GM18505 (cell line): ENCODE results near the gene MRC1.
"Not testable (repeated sequence)": the region's sequence is repeated elsewhere in the genome, so short reads cannot be mapped to it uniquely, and the experiment has no call there.

Experiments
- ATAC-seq: cut with Tn5 transposase; IDR thresholded peaks from one replicate; pipeline ENCODE4 v1.9.1; 2021; ENCODE audit not compliant: unreplicated experiment
- POLR2A ChIP-seq: IDR thresholded peaks from 4 replicates; pipeline ENCODE4 v1.6.1; 2011; ENCODE audit warnings: borderline replicate concordance; ENCODE audit not compliant: insufficient read depth, insufficient read length; ENCODE audit errors: extremely low read depth

The MRC1 gene

DNA sequence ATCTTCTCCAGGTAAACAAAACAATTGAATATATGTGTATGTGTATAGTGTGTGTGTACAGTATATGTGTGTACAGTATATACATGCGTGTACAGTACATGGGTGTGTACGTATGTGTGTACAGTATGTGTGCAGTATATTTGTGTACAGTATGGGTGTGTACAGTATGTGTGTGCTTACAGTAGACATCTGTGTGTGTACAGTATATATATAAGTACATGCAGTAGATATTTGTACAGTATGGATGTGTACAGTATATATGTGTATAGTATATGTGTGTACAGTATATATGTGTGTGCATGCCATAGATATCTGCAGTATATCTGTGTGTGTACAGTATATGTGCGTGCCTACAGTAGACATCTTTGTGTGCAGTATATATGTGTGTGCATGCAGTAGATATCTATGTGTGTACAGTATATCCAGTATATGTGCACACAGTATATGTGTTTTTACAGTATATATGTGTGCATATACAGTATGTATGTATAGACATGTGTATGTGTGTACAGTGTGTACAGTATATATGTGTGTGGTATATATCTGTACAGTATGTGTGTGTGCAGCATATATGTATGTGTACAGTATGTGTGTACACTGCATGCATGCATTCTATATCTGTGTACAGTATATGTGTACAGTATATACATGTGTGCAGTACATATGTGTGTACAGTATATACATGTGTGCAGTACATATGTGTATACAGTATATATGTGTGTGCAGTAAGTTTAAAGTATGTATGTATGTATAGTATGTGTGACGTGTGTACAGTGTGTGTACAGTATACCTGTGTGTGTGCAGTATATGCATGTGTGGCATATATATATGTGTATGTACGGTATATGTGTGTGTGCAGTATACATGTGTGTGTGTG lies 105.3 kb downstream of the MRC1 start:
- no peak for TF ChIP-seq POLR2A

DNA sequence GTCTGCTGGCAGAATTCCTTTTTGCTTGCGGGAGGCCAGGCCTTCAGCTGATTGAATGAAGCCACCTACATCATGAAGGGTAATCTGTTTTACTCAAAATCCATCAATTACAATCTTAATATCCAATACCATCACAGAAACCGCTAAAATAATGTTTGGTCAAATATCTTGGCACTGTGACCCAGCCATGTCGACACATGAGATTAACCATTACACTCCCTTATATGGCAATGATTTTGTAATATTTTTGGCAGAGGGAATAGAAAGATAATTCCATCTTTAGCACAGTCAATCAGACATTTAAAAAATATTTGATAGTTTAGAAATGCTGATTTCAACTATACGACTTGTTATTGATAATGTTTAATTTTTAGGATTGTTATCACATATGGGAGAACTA lies 106.0 kb downstream of the MRC1 start:
- TF ChIP-seq POLR2A: no peak
- no peak for ATAC-seq

More for the DNA sequence above, 105.3 kb downstream of the MRC1 start:
- ATAC-seq: no peak

DNA sequence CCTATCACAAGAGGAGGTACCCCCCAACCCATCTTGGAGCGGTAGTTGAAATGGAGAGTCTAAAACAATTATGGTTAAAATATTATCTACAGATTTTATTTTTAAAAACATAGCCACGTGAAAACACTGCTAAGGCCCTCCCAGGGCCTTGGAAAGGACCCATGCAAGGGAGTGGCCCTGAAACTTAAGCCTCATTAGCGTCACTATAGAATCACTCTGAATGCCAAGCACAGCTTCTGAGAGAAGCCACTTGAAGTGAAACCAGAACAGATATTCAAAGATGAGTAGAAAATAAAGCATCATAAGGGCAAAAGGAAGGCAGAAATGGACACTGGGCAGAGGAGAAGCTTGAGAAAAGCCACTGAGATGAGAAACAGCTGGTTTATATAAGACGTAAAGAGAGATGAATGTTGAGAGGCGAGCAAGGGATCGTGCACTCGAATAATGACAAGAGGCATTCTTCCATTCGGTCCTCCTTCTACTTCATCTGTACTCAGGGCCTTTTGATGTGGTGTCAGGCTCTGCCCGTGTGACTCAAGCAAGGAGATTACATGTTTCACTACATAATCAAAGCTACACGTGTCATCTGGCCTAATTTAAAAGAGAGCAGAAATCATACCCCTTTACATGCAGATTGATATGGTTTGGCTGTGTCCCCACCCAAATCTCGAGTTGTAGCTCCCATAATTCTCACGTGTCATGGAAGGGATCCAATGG lies 109.2 kb downstream of the MRC1 start:
- ATAC-seq: no peak
- no peak for TF ChIP-seq POLR2A

DNA sequence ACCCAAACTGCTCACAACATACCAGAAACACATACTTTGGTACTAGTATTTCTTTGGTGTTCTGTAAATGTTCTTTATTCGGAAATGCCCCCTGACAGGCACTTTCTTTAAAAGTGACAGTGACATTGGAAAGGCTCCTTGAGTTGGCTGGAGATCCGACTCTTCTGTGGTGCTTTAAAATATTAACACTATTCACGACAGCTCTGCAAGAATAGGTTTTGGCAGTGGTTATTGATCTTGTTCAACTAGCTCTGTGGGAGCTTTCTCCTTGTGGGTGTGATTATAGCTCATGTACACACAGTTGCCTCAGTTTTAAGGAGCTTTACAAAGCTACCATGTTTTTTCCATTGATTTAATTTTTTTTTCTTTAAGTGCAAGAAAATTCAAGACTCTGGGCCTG lies 112.2 kb downstream of the MRC1 start:
- ATAC-seq: no peak
- no peak for TF ChIP-seq POLR2A

DNA sequence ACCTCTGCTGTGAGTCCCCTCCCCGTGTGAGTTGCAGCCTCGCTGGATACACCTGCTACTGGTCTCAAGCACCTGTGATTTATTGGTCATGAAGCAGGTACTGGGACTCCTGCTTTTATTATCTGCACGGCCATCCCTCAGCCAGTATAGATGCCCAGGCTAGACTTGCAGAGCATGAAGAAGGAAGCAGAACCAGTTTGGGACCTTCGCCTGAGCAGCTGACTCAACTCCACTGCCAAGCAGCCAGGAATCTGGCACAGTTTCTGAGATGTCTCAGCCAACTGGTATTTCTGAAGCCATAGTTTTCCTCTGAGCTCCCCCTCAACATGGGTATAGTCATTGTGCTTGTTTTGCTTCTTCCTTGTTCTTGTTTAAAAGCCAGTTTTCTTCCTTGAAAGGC lies 114.6 kb downstream of the MRC1 start:
- ATAC-seq: no peak
- no peak for TF ChIP-seq POLR2A

DNA sequence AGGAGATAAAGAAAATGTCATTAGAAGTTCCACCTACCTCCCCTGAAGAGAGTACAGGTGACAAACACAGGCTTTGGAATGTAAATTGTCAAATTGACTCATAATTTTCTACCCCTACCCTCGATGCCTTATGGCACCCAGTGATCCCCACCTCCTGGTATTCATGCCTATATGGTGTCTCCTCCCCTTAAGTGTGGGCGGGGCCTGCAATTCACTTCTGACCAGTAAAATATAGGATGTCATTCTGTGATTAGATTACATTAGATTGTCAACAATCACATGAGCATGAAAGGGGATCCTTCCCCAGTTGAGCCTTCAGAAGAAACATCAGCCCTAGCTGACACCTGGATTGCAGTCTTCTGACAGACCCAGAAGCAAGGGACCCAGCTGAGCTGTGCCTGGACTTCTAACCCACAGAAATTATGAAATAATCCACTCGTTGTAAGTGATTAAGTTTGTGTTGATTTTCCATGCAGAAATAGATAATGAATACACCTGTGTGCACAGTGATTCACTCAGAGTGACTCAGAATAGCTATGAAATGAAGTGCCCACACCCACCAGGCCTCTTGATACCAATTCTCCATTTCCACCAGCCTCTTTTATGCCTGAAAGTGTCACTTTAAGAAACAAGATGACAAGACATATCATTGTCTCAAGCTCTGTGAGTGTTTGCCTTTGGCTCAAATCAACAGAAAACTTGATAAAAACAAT lies 134.0 kb downstream of the MRC1 start:
- no peak for TF ChIP-seq POLR2A
- ATAC-seq: no peak

DNA sequence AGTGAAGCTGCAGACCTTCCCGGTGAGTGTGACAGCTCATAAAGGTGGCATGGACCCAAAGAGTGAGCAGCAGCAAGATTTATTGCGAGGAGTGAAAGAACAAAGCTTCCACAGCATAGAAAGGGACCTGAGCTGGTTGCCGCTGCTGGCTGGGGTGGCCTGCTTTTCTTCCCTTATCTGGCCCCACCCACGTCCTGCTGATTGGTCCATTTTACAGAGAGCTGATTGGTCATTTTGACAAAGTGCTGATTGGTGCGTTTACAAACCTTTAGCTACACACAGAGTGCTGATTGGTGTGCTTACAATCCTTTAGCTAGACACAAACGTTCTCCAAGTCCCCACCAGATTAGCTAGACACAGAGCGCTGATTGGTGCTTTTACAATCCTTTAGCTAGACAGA lies 141.1 kb downstream of the MRC1 start:
- ATAC-seq: not testable (repeated sequence)

DNA sequence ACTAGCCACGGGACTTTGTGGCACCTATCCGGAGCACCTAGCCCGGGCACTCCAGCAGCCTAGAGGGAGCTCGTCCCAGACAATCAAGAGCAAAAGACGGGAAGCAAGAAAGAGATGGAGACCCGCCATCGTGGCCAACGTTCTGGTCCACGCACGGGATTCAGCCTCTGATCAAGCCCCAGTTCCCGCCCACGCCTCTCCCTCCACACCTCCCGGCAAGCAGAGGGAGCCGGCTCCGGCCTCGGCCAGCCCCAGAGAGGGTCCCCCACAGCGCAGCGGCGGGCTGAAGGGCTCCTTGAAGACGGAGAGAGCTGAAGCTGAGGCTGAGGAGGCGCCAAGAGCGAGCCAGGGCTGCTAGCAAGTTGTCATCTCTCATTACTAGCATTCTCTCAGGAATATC lies 141.6 kb downstream of the MRC1 start:
- no peak for TF ChIP-seq POLR2A
- ATAC-seq: no peak

DNA sequence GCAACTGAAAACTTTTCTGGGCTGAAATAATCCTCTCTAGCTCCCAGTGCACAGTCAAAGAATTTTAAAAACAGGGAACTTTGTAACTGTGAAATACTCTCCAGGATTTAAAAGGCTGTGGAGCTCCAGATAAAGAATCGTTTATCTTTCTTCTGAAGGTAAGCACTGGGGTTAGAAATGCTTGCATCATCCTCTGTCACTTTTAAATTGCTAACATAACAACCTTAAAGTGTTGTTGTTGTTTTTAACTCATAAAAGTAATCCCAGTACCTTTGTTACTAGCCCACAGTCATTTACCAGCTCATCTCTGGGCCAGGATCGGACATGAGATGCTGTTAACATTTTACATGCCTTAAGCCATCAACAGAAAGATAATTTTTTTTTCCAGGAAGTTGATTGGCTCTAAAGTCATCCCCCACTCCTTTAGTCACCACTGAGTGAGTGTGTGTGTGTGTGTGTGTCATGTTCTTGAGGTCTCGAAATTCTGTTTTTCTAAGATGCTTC lies 142.8 kb downstream of the MRC1 start, which contains the start of gene SLC39A12:
Gene SLC39A12 (plus strand): TSS at position 51 of the 504 bp plus-strand sequence. CDS start 1,359 bp downstream, outside the sequence.
- TF ChIP-seq POLR2A: no peak
- no peak for ATAC-seq

DNA sequence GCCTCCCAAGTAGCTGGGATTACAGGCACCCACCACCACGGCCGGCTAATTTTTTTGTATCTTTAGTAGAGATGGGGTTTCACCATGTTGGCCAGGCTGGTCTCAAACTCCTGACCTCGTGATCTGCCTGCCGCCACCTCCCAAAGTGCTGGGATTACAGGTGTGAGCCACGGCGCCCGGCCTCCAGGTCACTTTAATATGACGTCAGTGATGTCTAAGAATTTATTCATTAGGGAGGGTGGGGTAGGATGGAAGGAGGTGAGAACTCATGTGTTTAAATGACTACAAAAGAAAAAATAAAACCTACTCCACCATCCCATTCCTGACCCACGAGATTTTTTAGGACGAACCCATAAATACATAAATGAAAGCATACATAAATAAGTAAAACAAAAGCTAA lies 145.2 kb downstream of the MRC1 start:
- ATAC-seq: not testable (repeated sequence)

DNA sequence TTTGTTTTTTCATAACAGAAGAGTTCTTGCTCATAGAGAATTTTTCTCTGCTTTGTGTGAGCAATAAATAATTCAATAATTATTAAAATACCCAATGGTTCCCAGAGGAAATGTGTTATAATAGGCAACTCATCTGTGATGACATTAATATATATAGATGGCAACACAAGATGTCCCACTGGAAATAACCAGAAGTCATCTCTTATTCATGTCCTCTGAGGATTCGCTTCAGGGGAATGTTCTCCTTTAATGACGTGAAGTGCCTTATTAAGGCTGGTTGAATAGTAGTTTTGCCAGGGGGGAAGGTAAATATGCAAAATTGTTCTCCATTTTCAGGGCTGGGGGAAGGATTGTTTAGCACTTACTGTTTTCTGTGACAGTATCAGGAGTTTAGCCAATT lies 145.7 kb downstream of the MRC1 start:
- ATAC-seq: no peak
- no peak for TF ChIP-seq POLR2A

DNA sequence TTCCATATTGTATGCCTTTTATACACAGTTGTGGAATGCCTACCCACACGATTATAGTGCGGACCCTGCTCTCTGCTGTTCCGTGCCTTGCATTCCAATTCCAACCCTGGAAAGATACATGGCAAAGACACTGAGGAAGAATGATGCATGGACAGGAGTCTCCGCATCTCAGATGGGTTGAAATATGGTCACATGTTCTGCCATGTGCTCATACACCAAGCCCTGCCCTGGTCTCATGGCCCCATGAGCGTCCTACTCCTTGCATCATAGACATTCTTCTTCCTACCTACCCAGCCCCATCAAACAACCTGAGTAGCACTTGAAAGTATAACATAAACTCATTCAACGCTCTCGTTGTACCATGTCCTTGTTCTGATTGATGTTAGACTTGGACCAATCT lies 148.9 kb downstream of the MRC1 start:
- TF ChIP-seq POLR2A: no peak
- ATAC-seq: no peak

DNA sequence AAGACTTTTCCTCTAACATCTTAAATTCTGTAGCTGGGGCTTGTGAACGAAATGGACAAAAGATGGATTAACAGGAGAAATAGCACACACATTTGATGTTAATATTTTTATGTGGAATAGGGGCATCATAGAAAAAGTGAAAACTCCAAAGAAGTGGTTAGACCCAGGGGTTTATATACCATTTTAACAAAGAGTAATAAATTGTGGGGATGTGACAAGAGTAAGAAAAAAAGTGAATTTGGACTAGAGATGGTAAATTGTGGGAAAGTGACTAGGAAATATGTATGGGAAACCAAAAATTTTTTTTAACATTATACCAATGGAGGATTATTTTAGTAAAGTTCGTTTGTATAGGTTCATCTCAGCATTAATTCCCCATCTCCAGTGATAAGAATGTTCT lies 150.7 kb downstream of the MRC1 start:
- no peak for ATAC-seq
- TF ChIP-seq POLR2A: no peak
